ENCODE measurements around the gene CENPF.

Gene CENPF

GRCh38 chr1:214586621-214587020, 16.4 kb upstream of the CENPF start:
- H3K4me1 ChIP-seq (ENCODE audit: insufficient read depth, low read length, severe bottlenecking): no peaks in the 10 kb centered on the region
- no peaks in the 10 kb centered on the region for H3F3A ChIP-seq (ENCODE audit: insufficient read depth, low read length)
- no peaks in the 10 kb centered on the region for H3K9me2 ChIP-seq (ENCODE audit: low read depth, low read length)
- no peak overlapping the region for H3K4me2 ChIP-seq (ENCODE audit: low read length)
- H3K9ac ChIP-seq (ENCODE audit: low read length): no peak overlapping the region
- H2AFZ ChIP-seq (ENCODE audit: low read length): no peak overlapping the region
- no peak overlapping the region for H3K4me3 ChIP-seq (ENCODE audit: low read depth, low read length, poor library complexity, severe bottlenecking)
- no peaks in the 10 kb centered on the region for H3K9me3 ChIP-seq (ENCODE audit: low read length)
- no peak for TF ChIP-seq EZH2 (IDR thresholded peaks at IDR 0.05; ENCODE audit: borderline replicate concordance, low read length)
- no peak for TF ChIP-seq CTCF (IDR thresholded peaks at IDR 0.05; ENCODE audit: low read length)
- no peak overlapping the region for H3K27ac ChIP-seq (ENCODE audit: low read depth, low read length, poor library complexity, severe bottlenecking)
- H3K27me3 ChIP-seq (ENCODE audit: insufficient read depth, low read length): no peaks in the 10 kb centered on the region
- no peaks in the 10 kb centered on the region for H3K36me3 ChIP-seq (ENCODE audit: insufficient read depth, low read length)
- H4K20me1 ChIP-seq (ENCODE audit: insufficient read depth, low read length): no peaks in the 10 kb centered on the region
- H3K79me2 ChIP-seq (ENCODE audit: insufficient read depth, low read length): no peaks in the 10 kb centered on the region

GRCh38 chr1:214587165-214587564, 15.8 kb upstream of the CENPF start:
- Histone ChIP-seq H3K4me1 (ENCODE audit: insufficient read depth, low read length, severe bottlenecking) (no peaks in the 10 kb centered on the region), H3K27me3 (ENCODE audit: insufficient read depth, low read length) (no peaks in the 10 kb centered on the region), H3K4me3 (ENCODE audit: low read depth, low read length, poor library complexity, severe bottlenecking) (no peak overlapping the region), H3K79me2 (ENCODE audit: insufficient read depth, low read length) (no peaks in the 10 kb centered on the region), H3K4me2 (ENCODE audit: low read length) (no peak overlapping the region), H3K9me3 (ENCODE audit: low read length) (no peaks in the 10 kb centered on the region), H3K36me3 (ENCODE audit: insufficient read depth, low read length) (no peaks in the 10 kb centered on the region), H4K20me1 (ENCODE audit: insufficient read depth, low read length) (no peaks in the 10 kb centered on the region), H3K9me2 (ENCODE audit: low read depth, low read length) (no peaks in the 10 kb centered on the region), H2AFZ (ENCODE audit: low read length) (no peak overlapping the region), H3K27ac (ENCODE audit: low read depth, low read length, poor library complexity, severe bottlenecking) (no peak overlapping the region), H3F3A (ENCODE audit: insufficient read depth, low read length) (no peaks in the 10 kb centered on the region), H3K9ac (ENCODE audit: low read length) (no peak overlapping the region)
- TF ChIP-seq CTCF (IDR thresholded peaks at IDR 0.05; ENCODE audit: low read length): no peak
- no peak for TF ChIP-seq EZH2 (IDR thresholded peaks at IDR 0.05; ENCODE audit: borderline replicate concordance, low read length)

GRCh38 chr1:214588963-214589597, 13.9 kb upstream of the CENPF start:
- Histone ChIP-seq H3K9ac (ENCODE audit: low read length) (no peak overlapping the region), H3F3A (ENCODE audit: insufficient read depth, low read length) (no peaks in the 10 kb centered on the region), H4K20me1 (ENCODE audit: insufficient read depth, low read length) (no peaks in the 10 kb centered on the region), H3K27me3 (ENCODE audit: insufficient read depth, low read length) (no peaks in the 10 kb centered on the region), H2AFZ (ENCODE audit: low read length) (no peak overlapping the region), H3K36me3 (ENCODE audit: insufficient read depth, low read length) (no peaks in the 10 kb centered on the region), H3K79me2 (ENCODE audit: insufficient read depth, low read length) (no peaks in the 10 kb centered on the region), H3K27ac (ENCODE audit: low read depth, low read length, poor library complexity, severe bottlenecking) (no peak overlapping the region), H3K9me2 (ENCODE audit: low read depth, low read length) (no peaks in the 10 kb centered on the region), H3K4me2 (ENCODE audit: low read length) (no peak overlapping the region), H3K9me3 (ENCODE audit: low read length) (no peaks in the 10 kb centered on the region), H3K4me1 (ENCODE audit: insufficient read depth, low read length, severe bottlenecking) (no peaks in the 10 kb centered on the region), H3K4me3 (ENCODE audit: low read depth, low read length, poor library complexity, severe bottlenecking) (no peak overlapping the region)
- TF ChIP-seq CTCF (IDR thresholded peaks at IDR 0.05; ENCODE audit: low read length) (no peak), EZH2 (IDR thresholded peaks at IDR 0.05; ENCODE audit: borderline replicate concordance, low read length) (no peak)

Measured in OCI-LY1 (cell line).